PC-3 (cell line): ENCODE measurements around the gene OVAAL.

Source experiments
- CTCF ChIP-seq: fragments of 300-600 bp; sonication (generic); conservative IDR thresholded peaks from 2 replicates; pipeline ENCODE4 v1.5.1; 2017; ENCODE audit warnings: antibody characterized with exemption, low read depth, mild to moderate bottlenecking, low read length
- EZH2 ChIP-seq: fragments of 300-600 bp; sonication (generic); IDR thresholded peaks from one replicate; pipeline ENCODE4 v1.6.1; 2017; ENCODE audit warnings: antibody characterized with exemption, mild to moderate bottlenecking, low read length; ENCODE audit not compliant: unreplicated experiment
- EZH2phosphoT487 ChIP-seq: fragments of 300-600 bp; sonication (generic); IDR thresholded peaks from 2 replicates; pipeline ENCODE4 v1.6.1; 2018; ENCODE audit warnings: mild to moderate bottlenecking, antibody characterized with exemption, low read length, borderline replicate concordance

GRCh38 chr1:180522213-180522515 is 36.6 kb upstream of the OVAAL start:
- TF ChIP-seq CTCF, result no peak
- no peak for TF ChIP-seq EZH2phosphoT487
- TF ChIP-seq EZH2, result no peak
